PC-3 (cell line): ENCODE data around the gene STAM. TPM values are rescaled to one million over a fixed set of nuclear protein-coding genes. Genes with fewer than 3 reads are reported as not detected.
"Not testable (repeated sequence)": the region's sequence is repeated elsewhere in the genome, so short reads cannot be mapped to it uniquely, and the experiment has no call there.

Experiments used
- ATAC-seq: fragments of 200-7000 bp; cut with Tn5 transposase; 2 replicates; pipeline ENCODE4 v1.9.1; 2020; ENCODE audit warnings: mild to moderate bottlenecking, moderate library complexity
- BruUV-seq: library from RNA; stranded (reverse); fragments of 400-500 nt; replicated peaks from 2 replicates; lab custom pipeline; 2021; lab: Mats Ljungman, UMichigan
- CTCF ChIA-PET: fragments of 300-600 bp; sonication (Branson Sonifier 250); formaldehyde crosslinking; loops from one replicate; lab custom pipeline; 2022; ENCODE audit warnings: antibody characterized with exemption; lab: Charles Lee
- POLR2A ChIA-PET: fragments of 300-600 bp; sonication (Branson Sonifier 250); formaldehyde crosslinking; loops from one replicate; lab custom pipeline; 2022; ENCODE audit warnings: antibody characterized with exemption; ENCODE audit not compliant: unreplicated experiment; lab: Charles Lee
- DNase-seq: peaks from one replicate; pipeline ENCODE4 v3.0.0-alpha.2; 2015
- H2AFZ ChIP-seq: fragments of 300-600 bp; sonication (generic); 2 replicates; pipeline ENCODE4 v1.6.0; 2016; ENCODE audit warnings: antibody characterized with exemption, low read length
- H3F3A ChIP-seq: fragments of 300-600 bp; sonication (generic); one replicate; pipeline ENCODE4 v1.6.0; 2017; ENCODE audit warnings: antibody characterized with exemption, low read length, control low read depth, mild to moderate bottlenecking; ENCODE audit not compliant: unreplicated experiment
- H3K27ac ChIP-seq: fragments of 300-600 bp; sonication (generic); 2 replicates; pipeline ENCODE4 v1.5.1; 2016; ENCODE audit warnings: mild to moderate bottlenecking, low read length
- H3K27me3 ChIP-seq: fragments of 300-600 bp; sonication (generic); 2 replicates; pipeline ENCODE4 v1.6.1; 2016; ENCODE audit warnings: low read length, mixed read lengths
- H3K36me3 ChIP-seq: fragments of 300-600 bp; sonication (generic); 2 replicates; pipeline ENCODE4 v1.6.1; 2016; ENCODE audit warnings: low read depth, mixed run types, low read length, mixed read lengths
- H3K4me1 ChIP-seq: fragments of 300-600 bp; sonication (generic); 2 replicates; pipeline ENCODE4 v1.5.1; 2016; ENCODE audit warnings: low read length; ENCODE audit not compliant: insufficient read depth
- H3K4me2 ChIP-seq: fragments of 300-600 bp; sonication (generic); 2 replicates; pipeline ENCODE4 v1.6.0; 2016; ENCODE audit warnings: low read length
- H3K4me3 ChIP-seq: fragments of 300-600 bp; sonication (generic); 2 replicates; pipeline ENCODE4 v1.5.1; 2016; ENCODE audit warnings: mild to moderate bottlenecking, low read length, mixed read lengths
- H3K79me2 ChIP-seq: fragments of 300-600 bp; sonication (generic); 2 replicates; pipeline ENCODE4 v1.6.1; 2017; ENCODE audit warnings: low read length, mixed read lengths
- H3K9ac ChIP-seq: fragments of 300-600 bp; sonication (generic); 2 replicates; pipeline ENCODE4 v1.6.0; 2016; ENCODE audit warnings: mild to moderate bottlenecking, low read length
- H3K9me2 ChIP-seq: fragments of 300-600 bp; sonication (generic); replicated peaks from 2 replicates; pipeline ENCODE4 v1.6.1; 2016; ENCODE audit warnings: mixed run types, low read length, mixed read lengths
- H3K9me3 ChIP-seq: fragments of 300-600 bp; sonication (generic); 2 replicates; pipeline ENCODE4 v1.6.1; 2016; ENCODE audit warnings: low read length, mixed read lengths
- H4K20me1 ChIP-seq: fragments of 300-600 bp; sonication (generic); 2 replicates; pipeline ENCODE4 v1.6.1; 2016; ENCODE audit warnings: low read length, mixed read lengths
- EZH2 ChIP-seq: fragments of 300-600 bp; sonication (generic); IDR thresholded peaks from one replicate; pipeline ENCODE4 v1.6.1; 2017; ENCODE audit warnings: antibody characterized with exemption, mild to moderate bottlenecking, low read length; ENCODE audit not compliant: unreplicated experiment
- EZH2phosphoT487 ChIP-seq: fragments of 300-600 bp; sonication (generic); IDR thresholded peaks from 2 replicates; pipeline ENCODE4 v1.6.1; 2018; ENCODE audit warnings: mild to moderate bottlenecking, antibody characterized with exemption, low read length, borderline replicate concordance
- intact Hi-C: fragments of 100-400 bp; cut with micrococcal nuclease; formaldehyde crosslinking; loops from 2 replicates; pipeline ENCODE4 v1.9.0; 2023
- total RNA-seq: library from RNA; depleted of rRNA; stranded (reverse); fragments of >200 nt; gene quantifications from 2 replicates; pipeline ENCODE4 v1.2.3, GENCODE V29; 2014
- TF ChIP-seq, protein P1 (sequence below): fragments of 300-600 bp; sonication (generic); conservative IDR thresholded peaks from 2 replicates; pipeline ENCODE4 v1.5.1; 2017; ENCODE audit warnings: antibody characterized with exemption, low read depth, mild to moderate bottlenecking, low read length

STAM gene
- total RNA-seq, 1 experiment from 2014 or later, result 7.8 TPM

DNA sequence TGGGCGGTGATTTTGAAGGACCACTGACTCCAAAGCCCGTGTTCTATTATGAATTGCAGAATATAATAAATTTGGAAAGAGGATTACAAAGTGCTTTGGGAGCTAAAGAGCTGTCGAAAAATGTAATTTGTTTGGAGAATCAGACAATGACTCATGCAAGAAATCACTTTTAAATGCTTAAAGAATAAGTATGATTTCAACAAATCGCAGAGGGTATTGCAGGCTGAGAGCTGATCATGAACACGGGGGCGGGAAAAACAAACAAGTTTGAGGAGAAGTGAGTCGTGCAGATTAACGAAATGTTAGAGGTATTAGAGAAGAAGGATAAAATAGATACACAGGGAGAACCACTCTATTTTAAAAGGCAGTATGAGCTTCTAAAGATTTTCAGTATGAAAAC, 21.9 kb upstream of the STAM start:
- TF ChIP-seq EZH2phosphoT487, result no peak
- TF ChIP-seq EZH2, result no peak
- TF ChIP-seq, protein P1, sequence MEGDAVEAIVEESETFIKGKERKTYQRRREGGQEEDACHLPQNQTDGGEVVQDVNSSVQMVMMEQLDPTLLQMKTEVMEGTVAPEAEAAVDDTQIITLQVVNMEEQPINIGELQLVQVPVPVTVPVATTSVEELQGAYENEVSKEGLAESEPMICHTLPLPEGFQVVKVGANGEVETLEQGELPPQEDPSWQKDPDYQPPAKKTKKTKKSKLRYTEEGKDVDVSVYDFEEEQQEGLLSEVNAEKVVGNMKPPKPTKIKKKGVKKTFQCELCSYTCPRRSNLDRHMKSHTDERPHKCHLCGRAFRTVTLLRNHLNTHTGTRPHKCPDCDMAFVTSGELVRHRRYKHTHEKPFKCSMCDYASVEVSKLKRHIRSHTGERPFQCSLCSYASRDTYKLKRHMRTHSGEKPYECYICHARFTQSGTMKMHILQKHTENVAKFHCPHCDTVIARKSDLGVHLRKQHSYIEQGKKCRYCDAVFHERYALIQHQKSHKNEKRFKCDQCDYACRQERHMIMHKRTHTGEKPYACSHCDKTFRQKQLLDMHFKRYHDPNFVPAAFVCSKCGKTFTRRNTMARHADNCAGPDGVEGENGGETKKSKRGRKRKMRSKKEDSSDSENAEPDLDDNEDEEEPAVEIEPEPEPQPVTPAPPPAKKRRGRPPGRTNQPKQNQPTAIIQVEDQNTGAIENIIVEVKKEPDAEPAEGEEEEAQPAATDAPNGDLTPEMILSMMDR, result no peak
- Histone ChIP-seq H3K4me1 (no peaks in the 10 kb centered on the region), H3K79me2 (no peaks in the 10 kb centered on the region), H3K4me3 (no peak overlapping the region), H3F3A (no peaks in the 10 kb centered on the region), H3K27me3 (no peaks in the 10 kb centered on the region), H3K9me3 (no peaks in the 10 kb centered on the region), H2AFZ (no peak overlapping the region), H3K9ac (no peak overlapping the region), H3K27ac (no peak overlapping the region), H3K4me2 (no peak overlapping the region), H4K20me1 (no peaks in the 10 kb centered on the region), H3K9me2 (no peaks in the 10 kb centered on the region), H3K36me3 (no peaks in the 10 kb centered on the region)
- ChIA-PET POLR2A (no interaction called here), CTCF (no interaction called here)
- ATAC-seq, result no peak
- BruUV-seq, result no TSS peak
- intact Hi-C loops, result no loop called here
- no peak for DNase-seq

DNA sequence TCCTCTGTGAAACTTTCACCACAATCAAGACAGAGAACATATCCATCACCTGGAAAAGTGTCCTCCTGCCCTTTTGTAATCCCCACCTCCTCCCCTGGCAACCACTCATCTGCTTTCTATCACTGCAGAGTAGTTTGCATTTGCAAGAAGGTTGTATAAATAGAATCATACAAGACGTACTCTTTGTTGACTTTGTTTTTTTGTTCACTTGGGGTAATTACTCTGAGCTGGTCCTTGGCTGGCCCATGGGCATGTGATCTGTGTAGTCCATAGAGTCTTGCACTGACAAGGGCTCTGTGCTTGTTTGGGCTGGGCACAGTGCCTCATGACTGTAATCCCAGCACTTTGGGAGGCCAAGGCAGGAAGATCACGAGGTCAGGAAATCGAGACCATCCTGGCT, 19.0 kb upstream of the STAM start:
- ATAC-seq, result no peak
- H3K4me2 ChIP-seq, result no peak overlapping the region

DNA sequence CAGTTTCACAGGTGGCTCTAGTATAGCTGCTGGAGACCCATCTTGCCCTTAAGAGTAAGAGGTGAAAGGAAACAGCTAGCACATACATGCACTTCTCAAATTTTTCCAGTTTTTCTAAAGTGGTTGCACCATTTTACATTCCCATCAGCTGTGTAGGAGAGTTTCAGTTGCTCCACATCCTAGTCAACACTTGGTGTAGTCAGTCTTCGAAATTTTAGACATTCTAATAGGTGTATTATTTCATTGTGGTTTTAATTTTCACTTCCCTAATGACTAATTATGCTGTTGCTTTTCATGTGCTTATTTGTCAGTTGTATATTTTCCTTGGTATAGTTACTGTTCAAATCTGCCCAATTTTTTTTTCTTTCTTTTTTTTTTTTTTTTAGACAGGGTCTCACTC, 17.3 kb upstream of the STAM start:
- ChIA-PET POLR2A (no interaction called here), CTCF (no interaction called here)
- intact Hi-C loops, result no loop called here
- Histone ChIP-seq H3K4me2 (no peak overlapping the region), H3K27me3 (no peaks in the 10 kb centered on the region), H3K36me3 (no peaks in the 10 kb centered on the region), H3K9me3 (no peaks in the 10 kb centered on the region), H3K9ac (no peak overlapping the region), H3K4me1 (no peaks in the 10 kb centered on the region), H3F3A (no peaks in the 10 kb centered on the region), H3K79me2 (no peaks in the 10 kb centered on the region), H2AFZ (no peak overlapping the region), H4K20me1 (no peaks in the 10 kb centered on the region), H3K9me2 (no peaks in the 10 kb centered on the region), H3K27ac (no peak overlapping the region), H3K4me3 (no peak overlapping the region)
- ATAC-seq, result no peak
- BruUV-seq, result no TSS peak
- DNase-seq, result no peak
- TF ChIP-seq, protein P1, result no peak
- TF ChIP-seq EZH2phosphoT487 (no peak), EZH2 (no peak)

More for the DNA sequence above, 19.0 kb upstream of the STAM start:
- Histone ChIP-seq H3K9ac (no peak overlapping the region), H3F3A (no peaks in the 10 kb centered on the region), H3K9me3 (no peaks in the 10 kb centered on the region), H2AFZ (no peak overlapping the region), H3K9me2 (no peaks in the 10 kb centered on the region), H3K27me3 (no peaks in the 10 kb centered on the region), H3K79me2 (no peaks in the 10 kb centered on the region), H3K4me3 (no peak overlapping the region), H4K20me1 (no peaks in the 10 kb centered on the region), H3K36me3 (no peaks in the 10 kb centered on the region), H3K4me1 (no peaks in the 10 kb centered on the region), H3K27ac (no peak overlapping the region)
- no peak for DNase-seq
- ChIA-PET CTCF (no interaction called here), POLR2A (no interaction called here)
- TF ChIP-seq EZH2phosphoT487 (no peak), EZH2 (no peak)
- TF ChIP-seq, protein P1, result no peak
- intact Hi-C loops, result no loop called here
- BruUV-seq, result no TSS peak

DNA sequence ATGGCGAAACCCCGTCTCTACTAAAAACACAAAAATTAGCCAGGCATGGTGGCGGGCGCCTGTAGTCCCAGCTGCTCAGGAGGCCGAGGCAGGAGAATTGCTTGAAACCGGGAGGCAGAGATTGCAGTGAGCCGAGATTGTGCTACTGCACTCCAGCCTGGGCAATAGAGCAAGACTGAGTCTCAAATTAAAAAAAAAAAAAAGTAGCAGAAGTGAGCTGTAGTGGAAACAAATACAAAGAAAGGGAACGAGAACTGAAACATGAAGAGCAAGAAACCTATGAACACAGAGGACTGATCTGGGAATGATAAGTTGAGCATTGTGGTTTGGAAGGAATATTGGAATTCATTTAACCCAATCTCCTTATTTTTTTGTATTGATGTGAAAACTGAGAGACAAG, 11.4 kb upstream of the STAM start:
- intact Hi-C loops, H4K20me1 ChIP-seq, H3F3A ChIP-seq, H3K9ac ChIP-seq, ATAC-seq, H3K36me3 ChIP-seq, H3K4me2 ChIP-seq, H3K27me3 ChIP-seq, H3K9me3 ChIP-seq, POLR2A ChIA-PET, H2AFZ ChIP-seq, H3K27ac ChIP-seq, DNase-seq, H3K4me3 ChIP-seq, H3K9me2 ChIP-seq, H3K4me1 ChIP-seq, CTCF ChIA-PET, H3K79me2 ChIP-seq, BruUV-seq: not testable (repeated sequence)
